BE2C (cell line): ENCODE results near the gene TMPRSS11A.

Experiments used
- DNase-seq: peaks from one replicate; pipeline ENCODE4 v3.0.0-alpha.2; 2020
- H3K27me3 ChIP-seq: fragments of 250-450 bp; sonication (Bioruptor Pico); 2 replicates; pipeline ENCODE4 v1.5.1; 2020; ENCODE audit warnings: mild to moderate bottlenecking
- H3K36me3 ChIP-seq: fragments of 250-450 bp; sonication (Bioruptor Pico); 2 replicates; pipeline ENCODE4 v1.5.1; 2020; ENCODE audit warnings: mild to moderate bottlenecking
- H3K4me1 ChIP-seq: fragments of 250-450 bp; sonication (Bioruptor Pico); 2 replicates; pipeline ENCODE4 v1.5.1; 2020
- H3K4me3 ChIP-seq: 2 replicates; pipeline ENCODE4 v1.5.1; 2011; ENCODE audit warnings: low read depth, low read length
- H3K9me3 ChIP-seq: fragments of 250-450 bp; sonication (Bioruptor Pico); 2 replicates; pipeline ENCODE4 v1.5.1; 2020
- TF ChIP-seq, protein P1 (sequence below): IDR thresholded peaks from 2 replicates; pipeline ENCODE4 v1.5.1; 2012; ENCODE audit warnings: mild to moderate bottlenecking, low read depth, low read length

The TMPRSS11A gene

DNA sequence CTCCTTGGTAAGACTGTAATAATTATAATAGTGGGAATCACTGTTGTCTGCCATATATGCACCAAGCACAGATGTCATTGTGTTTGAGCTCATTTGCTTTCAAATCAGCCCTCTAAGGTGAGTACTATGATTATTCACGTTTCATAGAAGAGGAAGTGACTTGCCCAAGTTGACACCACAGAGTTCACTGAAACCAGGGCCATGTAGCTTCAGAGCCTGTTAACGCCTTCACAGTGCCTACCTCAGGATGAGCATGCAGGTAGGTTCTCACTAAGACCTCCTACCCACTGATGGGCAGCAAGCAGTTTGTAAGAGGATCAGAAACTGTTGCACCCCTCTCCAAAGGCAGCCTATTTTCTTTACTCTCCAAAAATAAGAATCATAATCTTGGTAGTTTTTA lies 27.4 kb downstream of the TMPRSS11A start:
- Histone ChIP-seq H3K36me3 (no peaks in the 10 kb centered on the region), H3K27me3 (no peaks in the 10 kb centered on the region), H3K4me3 (no peak overlapping the region), H3K4me1 (no peaks in the 10 kb centered on the region), H3K9me3 (no peaks in the 10 kb centered on the region)
- no peak for DNase-seq
- TF ChIP-seq, protein P1, sequence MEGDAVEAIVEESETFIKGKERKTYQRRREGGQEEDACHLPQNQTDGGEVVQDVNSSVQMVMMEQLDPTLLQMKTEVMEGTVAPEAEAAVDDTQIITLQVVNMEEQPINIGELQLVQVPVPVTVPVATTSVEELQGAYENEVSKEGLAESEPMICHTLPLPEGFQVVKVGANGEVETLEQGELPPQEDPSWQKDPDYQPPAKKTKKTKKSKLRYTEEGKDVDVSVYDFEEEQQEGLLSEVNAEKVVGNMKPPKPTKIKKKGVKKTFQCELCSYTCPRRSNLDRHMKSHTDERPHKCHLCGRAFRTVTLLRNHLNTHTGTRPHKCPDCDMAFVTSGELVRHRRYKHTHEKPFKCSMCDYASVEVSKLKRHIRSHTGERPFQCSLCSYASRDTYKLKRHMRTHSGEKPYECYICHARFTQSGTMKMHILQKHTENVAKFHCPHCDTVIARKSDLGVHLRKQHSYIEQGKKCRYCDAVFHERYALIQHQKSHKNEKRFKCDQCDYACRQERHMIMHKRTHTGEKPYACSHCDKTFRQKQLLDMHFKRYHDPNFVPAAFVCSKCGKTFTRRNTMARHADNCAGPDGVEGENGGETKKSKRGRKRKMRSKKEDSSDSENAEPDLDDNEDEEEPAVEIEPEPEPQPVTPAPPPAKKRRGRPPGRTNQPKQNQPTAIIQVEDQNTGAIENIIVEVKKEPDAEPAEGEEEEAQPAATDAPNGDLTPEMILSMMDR = no peak

DNA sequence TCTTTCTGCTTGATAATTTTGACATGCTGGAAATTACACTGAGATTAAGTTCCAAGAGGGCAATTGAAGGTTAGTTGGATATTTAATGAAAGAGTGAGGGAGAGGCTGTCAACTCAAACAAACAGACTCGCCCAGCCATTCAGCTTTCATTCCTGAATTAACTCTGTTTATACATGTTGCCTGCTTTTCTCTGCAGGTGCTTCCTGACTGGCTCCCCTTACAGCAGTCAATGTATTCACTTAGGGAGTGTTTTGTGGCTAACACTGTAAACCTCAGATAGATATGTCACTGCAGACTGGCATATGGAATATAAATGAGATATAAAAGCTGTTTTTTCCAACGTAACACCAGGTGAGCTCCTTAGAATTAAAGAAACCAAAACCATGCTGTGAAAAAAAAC lies 28.7 kb downstream of the TMPRSS11A start:
- H3K4me3 ChIP-seq = no peak overlapping the region
- H3K4me1 ChIP-seq = no peaks in the 10 kb centered on the region
- H3K27me3 ChIP-seq = no peaks in the 10 kb centered on the region
- no peak for DNase-seq
- H3K9me3 ChIP-seq = no peaks in the 10 kb centered on the region
- no peaks in the 10 kb centered on the region for H3K36me3 ChIP-seq
- TF ChIP-seq, protein P1 = no peak

GRCh38 chr4:67933755-67934154 lies 29.5 kb downstream of the TMPRSS11A start:
- Histone ChIP-seq H3K4me1 (no peaks in the 10 kb centered on the region), H3K27me3 (no peaks in the 10 kb centered on the region), H3K36me3 (no peaks in the 10 kb centered on the region), H3K9me3 (no peaks in the 10 kb centered on the region), H3K4me3 (no peak overlapping the region)
- no peak for DNase-seq
- TF ChIP-seq, protein P1 = no peak

DNA sequence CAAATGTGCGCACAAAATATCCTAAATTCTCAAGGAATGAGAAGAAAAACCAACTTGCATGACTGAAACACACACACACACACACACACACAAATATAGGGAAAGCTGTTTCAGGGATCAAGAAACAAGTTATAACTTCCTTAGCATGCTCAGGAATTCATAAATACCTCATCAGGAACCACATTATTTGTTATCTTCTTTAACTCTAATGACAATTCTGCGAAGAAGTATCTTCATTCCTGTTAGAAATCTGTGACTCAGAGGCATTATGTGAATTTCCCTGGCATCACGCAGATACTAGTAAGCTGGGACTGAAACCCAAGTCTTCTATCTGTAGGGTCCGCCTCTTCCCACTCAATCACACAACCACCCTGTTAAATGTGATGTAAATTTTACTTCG lies 30.3 kb downstream of the TMPRSS11A start:
- H3K9me3 ChIP-seq = no peaks in the 10 kb centered on the region
- TF ChIP-seq, protein P1 = no peak

DNA sequence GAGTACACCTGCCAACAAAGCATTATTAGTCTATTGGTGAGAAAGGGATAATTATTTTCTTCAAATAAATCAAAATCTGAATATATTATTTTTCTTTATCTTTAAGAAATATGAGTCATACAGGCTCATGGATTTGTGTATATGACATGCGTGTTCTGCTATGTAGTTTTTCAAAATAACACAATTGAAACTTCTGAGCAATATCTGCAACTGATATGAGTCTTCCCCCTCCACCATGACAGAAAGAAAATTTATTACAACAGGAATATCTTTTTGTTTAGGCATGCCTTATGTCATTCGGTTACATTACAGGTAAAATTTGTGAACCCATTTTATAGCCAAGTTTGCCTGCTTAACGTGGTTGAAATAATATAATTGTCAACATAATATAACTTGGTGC lies 32.0 kb downstream of the TMPRSS11A start:
- Histone ChIP-seq H3K4me3 (no peak overlapping the region), H3K9me3 (no peaks in the 10 kb centered on the region), H3K27me3 (no peaks in the 10 kb centered on the region), H3K4me1 (no peaks in the 10 kb centered on the region), H3K36me3 (no peaks in the 10 kb centered on the region)
- no peak for DNase-seq
- TF ChIP-seq, protein P1 = no peak

More for the DNA sequence above, 30.3 kb downstream of the TMPRSS11A start:
- DNase-seq = no peak
- Histone ChIP-seq H3K4me3 (no peak overlapping the region), H3K27me3 (no peaks in the 10 kb centered on the region), H3K4me1 (no peaks in the 10 kb centered on the region), H3K36me3 (no peaks in the 10 kb centered on the region)

DNA sequence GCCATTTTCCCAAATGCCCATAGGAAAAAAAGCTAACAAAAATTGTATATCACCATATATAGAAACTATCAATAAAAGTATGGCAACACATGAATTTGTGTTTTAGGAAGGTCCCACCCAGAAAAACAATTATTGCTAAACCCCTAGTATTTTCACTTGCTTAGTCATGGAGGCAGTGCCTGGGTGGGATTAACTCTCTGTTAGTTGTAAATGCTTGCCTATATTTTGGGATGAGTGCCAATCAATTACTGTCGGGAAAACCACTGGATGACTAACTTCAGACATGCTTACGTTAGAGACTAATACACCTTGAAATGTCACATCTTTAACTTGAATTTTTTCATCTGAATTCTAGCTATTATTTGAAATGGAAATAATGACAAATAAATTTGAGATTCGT lies 33.9 kb downstream of the TMPRSS11A start:
- TF ChIP-seq, protein P1 = no peak
- Histone ChIP-seq H3K4me3 (no peak overlapping the region), H3K9me3 (no peaks in the 10 kb centered on the region), H3K36me3 (no peaks in the 10 kb centered on the region), H3K27me3 (no peaks in the 10 kb centered on the region), H3K4me1 (no peaks in the 10 kb centered on the region)
- DNase-seq = no peak
